Measurements from ENCODE around the gene SHF. TPM values are rescaled to one million over a fixed set of nuclear protein-coding genes. Genes with fewer than 3 reads are reported as not detected.

SHF gene
- total RNA-seq, 1 donor from 2014 or later = 12.3 TPM

DNA sequence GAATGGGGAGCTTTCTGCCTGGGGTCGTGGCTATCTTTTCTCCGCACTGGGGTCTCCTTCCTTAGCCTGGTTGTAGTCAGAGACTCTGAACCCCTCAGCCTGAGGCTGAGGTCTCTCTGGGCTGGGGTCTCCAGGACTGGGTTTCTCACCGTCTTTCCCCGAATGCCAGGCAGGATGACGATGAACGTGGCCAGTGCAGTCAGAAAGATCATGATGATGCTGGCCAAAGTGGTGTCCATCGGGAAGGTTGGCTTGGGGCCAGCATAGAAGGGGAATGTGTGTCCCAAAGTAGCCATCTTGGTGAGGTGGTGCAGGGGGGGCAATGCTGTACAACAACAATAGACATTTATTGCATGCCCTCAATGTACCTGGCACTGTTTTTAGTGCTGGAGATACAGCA is 65.0 kb downstream of the SHF start:
- no peak for DNase-seq

DNA sequence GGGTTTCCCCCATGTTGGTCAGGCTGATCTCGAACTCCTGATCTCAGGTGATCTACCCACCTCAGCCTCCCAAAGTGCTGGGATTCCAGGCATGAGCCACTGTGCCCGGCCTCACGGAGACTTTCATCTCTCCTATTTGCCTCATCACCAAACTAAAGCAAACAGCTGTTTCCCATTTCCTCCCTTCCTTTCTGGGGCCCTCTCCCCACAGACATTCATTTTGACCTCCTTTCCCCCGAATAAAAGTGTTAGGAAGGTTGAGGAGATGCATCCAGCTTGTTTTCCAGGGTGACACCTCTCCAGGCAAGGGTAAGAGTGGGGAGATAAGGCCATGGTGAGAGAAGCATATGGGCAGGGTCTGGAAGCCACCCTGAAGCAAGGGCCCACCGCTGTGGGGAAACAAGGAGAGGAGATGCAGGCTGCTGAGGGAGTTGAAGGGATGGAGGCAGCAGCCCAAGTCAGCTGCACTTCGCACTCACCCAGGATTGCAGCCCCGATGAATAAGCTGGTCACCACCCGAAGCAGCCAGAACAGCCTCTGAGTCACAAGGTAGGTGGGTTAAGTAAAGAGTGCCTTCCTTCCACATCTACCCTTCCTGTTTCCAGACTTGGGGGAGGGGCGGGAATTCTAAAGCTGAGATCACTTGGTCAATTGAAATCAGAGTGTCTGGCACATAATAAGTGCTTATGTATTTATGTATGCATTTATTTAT is 65.9 kb downstream of the SHF start:
- no peak for DNase-seq

DNA sequence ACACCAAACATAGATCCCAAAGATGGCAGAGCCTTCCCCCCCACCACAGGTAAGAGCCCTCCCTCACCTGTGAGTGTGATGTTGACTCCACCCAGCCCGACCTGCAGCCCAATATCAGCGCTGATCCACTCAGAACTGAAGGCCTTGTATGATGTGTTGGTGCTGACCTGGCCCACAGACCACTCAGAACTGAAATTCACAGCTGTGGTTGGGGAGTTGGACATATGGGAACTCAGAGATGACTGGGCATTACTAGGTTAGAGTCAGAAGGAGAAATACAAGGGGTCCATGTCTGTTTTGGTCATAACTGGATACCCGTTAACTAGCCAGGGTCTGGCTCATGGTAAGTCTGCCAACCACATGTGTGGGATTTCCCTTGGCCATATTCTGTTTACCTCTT is 66.7 kb downstream of the SHF start:
- DNase-seq = no peak

DNA sequence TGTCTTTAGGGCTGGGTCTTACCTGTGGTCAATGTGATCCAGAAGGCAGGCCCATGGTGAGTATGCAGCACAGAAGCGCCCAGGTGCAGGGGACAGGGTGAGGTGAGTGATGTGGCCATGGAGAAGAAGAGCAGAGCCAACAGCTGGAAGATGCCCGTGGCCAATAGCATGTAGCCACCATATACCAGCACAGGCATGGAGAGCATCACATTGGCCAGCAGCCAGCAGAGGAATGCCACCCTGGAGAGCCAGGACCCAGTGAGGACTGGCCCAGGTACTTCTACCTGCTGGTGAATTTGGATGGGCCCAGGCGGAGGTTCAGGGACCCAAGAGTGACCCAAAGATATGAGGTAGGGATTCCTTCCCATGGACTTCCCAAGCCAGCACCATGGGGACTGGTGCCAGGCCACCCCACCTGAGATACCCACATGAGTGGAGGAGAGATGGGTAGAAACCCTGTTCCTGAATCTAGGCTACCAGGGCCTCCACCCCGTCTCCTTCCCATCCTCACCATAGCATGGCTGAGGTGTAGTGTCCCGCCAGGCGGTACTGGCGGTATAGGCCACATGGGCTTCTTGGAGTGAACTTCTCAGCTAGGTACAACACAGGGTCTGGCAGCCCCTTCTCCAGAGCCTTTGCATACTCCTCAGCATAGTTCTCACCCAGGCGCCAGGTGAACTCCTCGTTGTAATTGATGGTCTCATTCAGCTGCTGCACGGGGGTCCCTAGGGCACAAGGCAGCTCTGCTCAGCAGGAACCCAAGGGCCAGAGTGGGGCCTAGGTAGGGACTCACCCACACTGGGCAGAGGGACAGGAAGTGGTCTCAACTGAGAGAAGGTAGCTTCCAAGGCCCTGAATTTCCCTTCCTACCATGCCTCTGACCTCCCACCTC is 67.4 kb downstream of the SHF start:
- DNase-seq = no peak

DNA sequence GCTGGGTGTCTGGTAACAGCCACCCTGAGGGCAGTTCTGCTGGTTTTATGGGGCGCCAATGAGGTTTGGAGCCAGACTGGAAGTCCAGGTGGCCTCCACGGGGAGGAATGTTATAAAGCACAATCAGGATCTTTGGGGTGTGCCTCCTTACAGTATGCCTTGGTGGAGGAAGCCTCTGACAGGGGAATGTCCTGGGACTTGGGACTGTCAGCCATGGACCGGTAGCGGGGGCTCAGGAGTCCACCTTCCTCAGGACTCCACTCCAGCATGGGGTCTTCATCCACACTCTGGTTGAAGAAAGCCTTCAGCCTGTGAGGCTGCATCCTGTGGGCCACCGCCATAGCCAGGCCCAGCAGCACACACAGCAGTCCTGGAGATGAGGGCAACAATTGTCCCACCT is 68.8 kb downstream of the SHF start:
- no peak for DNase-seq

DNA sequence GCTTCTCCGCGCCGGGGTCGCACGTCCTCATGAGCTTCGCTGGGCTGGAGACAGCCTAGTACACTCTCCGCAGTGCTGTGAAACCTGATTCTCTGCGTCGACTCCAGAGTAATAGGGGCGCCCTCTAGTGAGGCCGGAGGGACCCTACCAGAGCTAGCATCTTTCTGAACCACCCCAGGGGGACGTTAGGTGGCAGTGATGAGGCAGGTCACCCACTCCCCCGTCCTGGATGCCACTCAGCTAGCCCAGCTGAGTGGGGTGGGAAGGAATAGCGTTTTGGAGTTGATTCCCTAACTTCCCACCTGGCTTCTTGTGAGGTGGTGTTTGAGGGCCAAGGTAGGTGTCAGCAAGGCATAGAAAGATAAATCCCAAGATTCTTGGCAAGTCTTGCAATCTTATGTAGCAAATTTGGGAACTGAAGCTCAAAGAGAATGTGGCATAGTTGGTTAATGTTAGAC is 69.6 kb downstream of the SHF start:
- DNase-seq = peak; percentile 81

DNA sequence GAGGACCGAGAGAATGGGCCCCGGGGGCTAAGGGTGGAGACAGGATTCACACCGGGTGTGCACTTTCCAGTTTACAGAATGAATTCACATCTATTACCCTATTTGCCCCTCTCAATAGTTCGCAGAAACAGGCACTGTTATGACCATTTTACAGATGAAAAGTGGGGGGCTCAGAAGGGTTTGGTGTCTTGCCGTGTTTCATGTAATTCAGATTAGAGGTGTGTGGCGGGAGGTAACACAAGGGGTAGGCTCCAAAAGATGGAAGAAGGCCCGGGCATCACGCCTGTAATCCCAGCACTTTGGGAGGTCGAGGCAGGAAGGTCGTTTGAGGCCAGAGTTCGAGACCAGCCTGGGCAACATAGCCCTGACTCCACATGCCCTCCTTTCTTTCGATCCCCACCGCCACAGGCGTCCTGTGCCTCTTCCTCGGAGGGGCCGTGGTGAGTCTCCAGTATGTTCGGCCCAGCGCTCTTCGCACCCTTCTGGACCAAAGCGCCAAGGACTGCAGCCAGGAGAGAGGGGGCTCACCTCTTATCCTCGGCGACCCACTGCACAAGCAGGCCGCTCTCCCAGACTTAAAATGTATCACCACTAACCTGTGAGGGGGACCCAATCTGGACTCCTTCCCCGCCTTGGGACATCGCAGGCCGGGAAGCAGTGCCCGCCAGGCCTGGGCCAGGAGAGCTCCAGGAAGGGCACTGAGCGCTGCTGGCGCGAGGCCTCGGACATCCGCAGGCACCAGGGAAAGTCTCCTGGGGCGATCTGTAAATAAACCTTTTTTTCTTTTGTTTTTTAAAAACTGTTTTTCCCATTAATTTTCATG is 70.2 kb downstream of the SHF start:
- no peak for DNase-seq

Other genes with a start within 250 kb of the SHF start
- not detected for gene TERB2, start 231.3 kb downstream of the SHF start, total RNA-seq
- 9.0 TPM for gene SORD, start 164.8 kb downstream of the SHF start, total RNA-seq
- 0.79 TPM for gene DUOX2, start 73.8 kb downstream of the SHF start, total RNA-seq
- gene DUOXA2, start 73.6 kb downstream of the SHF start, total RNA-seq = not detected
- gene DUOXA1, start 58.1 kb downstream of the SHF start, total RNA-seq = 14.4 TPM
- 12.6 TPM for gene DUOX1, start 58.0 kb downstream of the SHF start, total RNA-seq
- gene SLC28A2, start 64.3 kb upstream of the SHF start, total RNA-seq = not detected
- 132 TPM for gene GATM, start 190.6 kb upstream of the SHF start, total RNA-seq

Data from skin of body (tissue), 2 donors.